RWPE1 (cell line): ENCODE measurements around the gene GSG1L.
"Not testable (repeated sequence)": the region's sequence is repeated elsewhere in the genome, so short reads cannot be mapped to it uniquely, and the experiment has no call there.

Experiments
- CTCF ChIA-PET: fragments of 350-600 bp; sonication (Branson Sonifier 250); formaldehyde crosslinking; extraction: SDS; loops from one replicate; lab custom pipeline; 2021; lab: Yijun Ruan, JAX
- POLR2A ChIA-PET: fragments of 400-600 bp; formaldehyde crosslinking; extraction: SDS; loops from one replicate; lab custom pipeline; 2020; ENCODE audit warnings: antibody characterized with exemption; ENCODE audit not compliant: low non-redundant PET; lab: Yijun Ruan, JAX
- DNase-seq: peaks from one replicate; pipeline ENCODE4 v3.0.0; 2012; ENCODE audit warnings: low spot score
- H3K27ac ChIP-seq: fragments of 450-650 bp; 2 replicates; pipeline ENCODE4 v1.5.1; 2017
- CTCF ChIP-seq: fragments of 450-650 bp; conservative IDR thresholded peaks from 2 replicates; pipeline ENCODE4 v1.5.1; 2017; ENCODE audit warnings: low read depth, mild to moderate bottlenecking

GSG1L gene

GRCh38 chr16:27947696-27948095 lies 115.8 kb downstream of the GSG1L start:
- CTCF ChIA-PET, result no interaction called here
- TF ChIP-seq CTCF, result no peak
- POLR2A ChIA-PET, result no interaction called here
- H3K27ac ChIP-seq, result no peak overlapping the region
- no peak for DNase-seq

- no peak for TF ChIP-seq CTCF
- ChIA-PET CTCF (interaction anchor here (0.6 kb wide), 1 partner anchor 12 kb away, joined by 3 read pairs; no protein-coding TSS in a partner anchor), POLR2A (no interaction called here)
- H3K27ac ChIP-seq, result no peak overlapping the region
- no peak for DNase-seq
These were observed 118.1 kb downstream of the GSG1L start for GRCh38 chr16:27945233-27945973.

GRCh38 chr16:27943766-27944165 lies 119.7 kb downstream of the GSG1L start:
- no peak for TF ChIP-seq CTCF
- POLR2A ChIA-PET, result no interaction called here
- CTCF ChIA-PET, result interaction anchor here (0.6 to 1.7 kb wide), 2 partner anchors 29 to 334 kb away, joined by 4 to 5 read pairs; no protein-coding TSS in a partner anchor
- no peak for DNase-seq
- no peak overlapping the region for H3K27ac ChIP-seq

- POLR2A ChIA-PET, DNase-seq, H3K27ac ChIP-seq: not testable (repeated sequence)
- CTCF ChIA-PET, result interaction anchor here (1.7 kb wide), 1 partner anchor 31 kb away, joined by 4 read pairs; no protein-coding TSS in a partner anchor
These were observed 121.4 kb downstream of the GSG1L start for GRCh38 chr16:27942071-27942470.

GRCh38 chr16:27935076-27935475 lies 128.4 kb downstream of the GSG1L start:
- ChIA-PET CTCF (no interaction called here), POLR2A (no interaction called here)
- DNase-seq, result no peak
- no peak for TF ChIP-seq CTCF
- H3K27ac ChIP-seq, result no peak overlapping the region

GRCh38 chr16:27932542-27933135 lies 130.9 kb downstream of the GSG1L start:
- POLR2A ChIA-PET, result no interaction called here
- TF ChIP-seq CTCF, result no peak
- DNase-seq, result no peak
- CTCF ChIA-PET, result interaction anchor here (0.6 kb wide), 1 partner anchor 13 kb away, joined by 3 read pairs; no protein-coding TSS in a partner anchor
- H3K27ac ChIP-seq, result no peak overlapping the region

- CTCF ChIA-PET, result no interaction called here
- no peak for DNase-seq
- TF ChIP-seq CTCF, result no peak
- H3K27ac ChIP-seq, result no peak overlapping the region
- POLR2A ChIA-PET, result no interaction called here
These were observed 133.7 kb downstream of the GSG1L start for GRCh38 chr16:27929818-27930217.
